Right lobe of liver (tissue), 6 donors: ENCODE results near the gene RNF141. TPM values are rescaled to one million over a fixed set of nuclear protein-coding genes. Genes with fewer than 3 reads are reported as not detected.
A peak's percentile ranks its signal among the peaks of the same experiment; 100 is the strongest.

Source experiments
- ATAC-seq, 4 donors: fragments of 200-7000 bp; cut with Tn5 transposase; one replicate each; pipeline ENCODE4 v1.9.1; 2020; ENCODE audit warnings: mild to moderate bottlenecking in 4 of 4, moderate library complexity in 4 of 4
- DNase-seq, 3 donors: peaks; one replicate each; pipeline ENCODE4 v3.0.0-alpha.2; 2020
- H3K27ac ChIP-seq, 3 donors: fragments of 200-600 bp; one replicate each; pipeline ENCODE4 v1.8.0; 2022
- H3K27me3 ChIP-seq, 2 donors: fragments of 200-600 bp; one replicate each; pipeline ENCODE4 v1.8.0; 2022
- H3K36me3 ChIP-seq, 4 donors: fragments of 200-600 bp; sonication (generic) in 1 of 4; one replicate each; pipeline versions ENCODE4 v1.5.1 to v1.8.0; 2017 to 2022; ENCODE audit warnings: control low read depth in 1 of 4
- H3K4me1 ChIP-seq, 4 donors: fragments of 200-600 bp; sonication (generic) in 1 of 4; one replicate each; pipeline versions ENCODE4 v1.5.1 to v1.8.0; 2017 to 2022; ENCODE audit warnings: control low read depth in 1 of 4
- H3K4me3 ChIP-seq, 3 donors: fragments of 200-600 bp; one replicate each; pipeline ENCODE4 v1.8.0; 2022
- H3K9me3 ChIP-seq, 4 donors: fragments of 200-600 bp; sonication (generic) in 1 of 4; one replicate each; pipeline versions ENCODE4 v1.5.1 to v1.8.0; 2017 to 2022; ENCODE audit warnings: control low read depth in 1 of 4
- POLR2A ChIP-seq: fragments of 450-650 bp; IDR thresholded peaks from one replicate; pipeline ENCODE4 v1.6.1; 2017; ENCODE audit warnings: antibody characterized with exemption, mild to moderate bottlenecking
- WGBS: methylation state at CpG from one replicate; pipeline ENCODE4 v1.1.6; 2018; ENCODE audit warnings: low coverage, low lambda C conversion rate; ENCODE audit not compliant: insufficient coverage; ENCODE audit errors: missing lambda C conversion rate; 5-methylcytosine and 5-hydroxymethylcytosine counted together
- intact Hi-C, 2 donors: fragments of 100-400 bp; cut with DNase I; formaldehyde crosslinking; loops; one replicate each; pipeline versions ENCODE4 v1.11.2 to v1.14.1; 2022
- total RNA-seq, 6 experiments: library from RNA; depleted of rRNA in 2 of 6; stranded (reverse); fragments of >200 nt in 2 of 6; fragmentation: NEBNext Ultra II Directional in 3 of 6; extraction: Animal tissue kit (Norgen Biotek cat#: 25700) in 3 of 6; gene quantifications; one replicate each; pipeline versions ENCODE4 v1.1.0 to v1.2.4, GENCODE V29; 2016 to 2023
- TF ChIP-seq, protein P1 (sequence below), 4 donors: fragments of 200-600 bp in 3 of 4; fragments of 450-650 bp in 1 of 4; IDR thresholded peaks; one replicate each; pipeline versions ENCODE4 v1.5.1 to v1.8.0; 2016 to 2022; ENCODE audit warnings: antibody characterized with exemption in 4 of 4, mild to moderate bottlenecking in 2 of 4
- donor health status: DM: no; HTN: yes; CAD: no.
- donor health status: DM: no; HTN: no; CAD: no.
- donor health status: DM: no; HTN: no; CAD: no.
- donor health status: DM: no; HTN: yes; CAD: no.
- donor health status: DM: no; HTN: yes; CAD: no.

Gene RNF141
- total RNA-seq, 6 experiments from 2014 or later = 11.2 to 21.0 (median 15.1) TPM

DNA sequence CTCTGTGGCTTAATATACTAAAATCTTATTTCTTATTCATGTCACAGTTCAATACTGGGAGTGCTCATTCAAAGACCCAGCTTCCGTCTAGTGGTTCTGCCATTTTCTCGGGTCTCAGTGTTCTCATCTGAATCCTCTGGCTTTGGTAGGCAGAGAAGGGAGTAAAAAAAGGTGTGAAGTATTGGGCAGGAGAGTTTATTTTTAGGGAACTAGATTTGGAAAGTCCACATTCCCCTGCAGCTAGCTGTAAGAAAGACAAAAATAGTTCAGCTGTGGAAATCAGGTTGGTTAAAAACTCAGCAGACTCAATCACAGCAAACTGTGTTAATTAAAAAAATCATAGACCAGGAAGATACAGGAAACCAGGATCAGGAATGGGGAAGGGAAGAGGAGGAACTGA is 31.5 kb upstream of the RNF141 start:
- DNase-seq (no peak), ATAC-seq (no peak)
- H3K36me3 ChIP-seq = no peaks in the 10 kb centered on the region
- no peak overlapping the region for H3K27ac ChIP-seq
- no peak overlapping the region for H3K4me3 ChIP-seq
- intact Hi-C loops = no loop called here
- no peaks in the 10 kb centered on the region for H3K27me3 ChIP-seq
- H3K4me1 ChIP-seq = no peaks in the 10 kb centered on the region
- H3K9me3 ChIP-seq = no peaks in the 10 kb centered on the region
- WGBS = 76% methylated on average over 2 of the region's 2 CpGs
- no peak for TF ChIP-seq POLR2A
- TF ChIP-seq, protein P1, sequence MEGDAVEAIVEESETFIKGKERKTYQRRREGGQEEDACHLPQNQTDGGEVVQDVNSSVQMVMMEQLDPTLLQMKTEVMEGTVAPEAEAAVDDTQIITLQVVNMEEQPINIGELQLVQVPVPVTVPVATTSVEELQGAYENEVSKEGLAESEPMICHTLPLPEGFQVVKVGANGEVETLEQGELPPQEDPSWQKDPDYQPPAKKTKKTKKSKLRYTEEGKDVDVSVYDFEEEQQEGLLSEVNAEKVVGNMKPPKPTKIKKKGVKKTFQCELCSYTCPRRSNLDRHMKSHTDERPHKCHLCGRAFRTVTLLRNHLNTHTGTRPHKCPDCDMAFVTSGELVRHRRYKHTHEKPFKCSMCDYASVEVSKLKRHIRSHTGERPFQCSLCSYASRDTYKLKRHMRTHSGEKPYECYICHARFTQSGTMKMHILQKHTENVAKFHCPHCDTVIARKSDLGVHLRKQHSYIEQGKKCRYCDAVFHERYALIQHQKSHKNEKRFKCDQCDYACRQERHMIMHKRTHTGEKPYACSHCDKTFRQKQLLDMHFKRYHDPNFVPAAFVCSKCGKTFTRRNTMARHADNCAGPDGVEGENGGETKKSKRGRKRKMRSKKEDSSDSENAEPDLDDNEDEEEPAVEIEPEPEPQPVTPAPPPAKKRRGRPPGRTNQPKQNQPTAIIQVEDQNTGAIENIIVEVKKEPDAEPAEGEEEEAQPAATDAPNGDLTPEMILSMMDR (IDR thresholded peaks at IDR 0.05) = no peak

DNA sequence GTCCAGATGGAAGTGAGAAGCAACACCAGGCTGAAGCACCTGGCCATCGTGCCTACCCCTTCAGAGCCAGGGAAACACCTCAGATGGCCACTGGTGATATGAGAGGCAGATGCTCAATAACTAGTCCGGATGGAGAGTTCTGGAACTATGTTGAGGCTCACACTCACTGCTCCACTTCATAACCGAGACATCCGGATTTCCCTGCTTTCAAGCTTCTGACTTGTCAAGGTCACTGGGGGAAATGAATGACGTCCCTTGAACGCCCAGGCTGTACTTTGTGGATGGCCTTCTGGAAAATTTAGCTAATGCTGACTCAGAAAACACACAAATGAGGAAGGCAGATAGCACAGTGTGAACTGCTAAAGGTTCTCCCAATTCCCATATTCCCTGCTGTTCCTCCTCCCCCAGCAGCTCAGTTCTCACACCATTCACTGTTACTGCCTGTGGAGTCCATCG is 27.5 kb upstream of the RNF141 start, which contains the start of gene LYVE1:
Gene LYVE1 (minus strand): TSS at position 180 of the 456 bp plus-strand sequence. CDS start 133 bp downstream, at position 47.
- DNase-seq = no peak
- Histone ChIP-seq H3K4me3 (peak within 1 kb of the TSS in 2 of 3 donors; percentile 6 to 43), H3K9me3 (no peaks in the 10 kb centered on the region), H3K36me3 (no peaks in the 10 kb centered on the region), H3K4me1 (no peaks in the 10 kb centered on the region), H3K27ac (peak within 1 kb of the TSS; percentile 51 to 56 (median 55)), H3K27me3 (no peaks in the 10 kb centered on the region)
- ATAC-seq = peak; percentile 76 to 87 (median 80)
- no peak for TF ChIP-seq POLR2A
- TF ChIP-seq, protein P1 (IDR thresholded peaks at IDR 0.05) = no peak
- 37% methylated on average over 6 of the region's 7 CpGs for WGBS
- intact Hi-C loops = no loop called here

DNA sequence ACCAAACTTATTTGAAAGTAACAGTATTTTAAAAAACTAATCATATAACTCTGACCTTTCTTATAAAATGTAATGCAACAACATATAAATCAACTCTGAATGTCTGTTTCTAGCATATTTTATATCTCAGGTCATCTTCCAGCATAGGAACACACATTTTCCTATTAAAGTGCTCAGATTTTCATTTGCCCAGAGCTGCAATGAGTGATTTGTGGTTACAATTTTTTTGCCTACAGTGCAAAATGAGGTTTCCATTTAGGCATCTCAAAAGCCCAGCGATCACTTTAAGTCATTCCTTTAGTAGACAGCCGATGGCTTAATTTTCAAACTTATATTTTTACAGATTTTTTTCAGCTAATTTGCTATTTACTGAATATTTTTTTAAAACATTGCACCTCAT is 26.5 kb upstream of the RNF141 start:
- no peak for DNase-seq
- no peaks in the 10 kb centered on the region for H3K27me3 ChIP-seq
- H3K4me3 ChIP-seq = peak overlapping the region in 2 of 3 donors; percentile 6 to 43
- no peaks in the 10 kb centered on the region for H3K9me3 ChIP-seq
- peak overlapping the region; percentile 53 to 56 (median 55) for H3K27ac ChIP-seq
- no peak for TF ChIP-seq POLR2A
- TF ChIP-seq, protein P1 (IDR thresholded peaks at IDR 0.05) = no peak
- 59% methylated on average over 2 of the region's 2 CpGs for WGBS
- ATAC-seq = no peak
- intact Hi-C loops = no loop called here
- no peaks in the 10 kb centered on the region for H3K4me1 ChIP-seq
- H3K36me3 ChIP-seq = no peaks in the 10 kb centered on the region

DNA sequence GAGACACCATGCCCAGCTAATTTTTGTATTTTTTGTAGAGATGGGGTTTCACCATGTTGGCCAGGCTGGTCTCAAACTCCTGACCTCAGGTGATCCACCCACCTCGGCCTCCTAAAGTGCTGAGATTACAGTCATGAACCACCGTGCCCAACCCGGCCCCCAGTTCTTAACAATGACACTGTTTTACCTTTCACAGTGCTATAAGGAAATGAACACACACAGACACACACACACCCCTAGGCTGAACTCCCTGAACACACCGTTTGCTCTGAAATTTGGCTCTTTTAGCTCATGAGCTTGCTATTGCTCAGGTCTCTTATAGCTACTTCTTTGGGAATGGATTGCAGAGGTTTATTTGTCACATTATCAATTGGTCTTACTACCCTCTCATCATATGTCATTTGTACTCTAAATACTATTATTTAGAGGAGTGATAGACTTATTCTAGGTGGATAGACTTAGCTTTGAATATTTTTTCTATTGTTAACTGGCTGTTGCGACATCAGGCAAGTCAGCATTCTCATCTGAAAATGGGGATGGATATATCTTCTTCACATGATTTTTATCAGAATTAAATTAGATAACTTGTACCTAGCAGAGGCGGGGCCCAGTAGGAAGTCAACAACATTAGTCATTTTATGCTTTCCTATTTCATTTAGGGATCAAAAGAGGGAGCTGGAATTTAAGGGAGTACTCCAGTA is 25.4 kb upstream of the RNF141 start:
- H3K4me3 ChIP-seq = peak overlapping the region; percentile 0 to 43 (median 28)
- H3K9me3 ChIP-seq = no peaks in the 10 kb centered on the region
- ATAC-seq = peak in 1 of 4 donors; percentile 11
- no peak for DNase-seq
- H3K36me3 ChIP-seq = no peaks in the 10 kb centered on the region
- H3K27me3 ChIP-seq = no peaks in the 10 kb centered on the region
- no peaks in the 10 kb centered on the region for H3K4me1 ChIP-seq
- TF ChIP-seq, protein P1 (IDR thresholded peaks at IDR 0.05) = no peak
- TF ChIP-seq POLR2A = no peak
- intact Hi-C loops = no loop called here
- 61% methylated on average over 6 of the region's 6 CpGs for WGBS
- peak overlapping the region; percentile 33 to 56 (median 53) for H3K27ac ChIP-seq
